K562 treated with DMSO at 1 percent for 4 hours (cell line): Measurements from ENCODE around the gene ELOVL2. TPM values are rescaled to one million over a fixed set of nuclear protein-coding genes. Genes with fewer than 3 reads are reported as not detected.

Source experiments
- total RNA-seq: library from RNA; unstranded; fragments of 300-600 nt; gene quantifications from 2 replicates; pipeline ENCODE4 v1.2.3, GENCODE V29; 2022; ENCODE audit not compliant: insufficient read depth

The ELOVL2 gene, protein sequence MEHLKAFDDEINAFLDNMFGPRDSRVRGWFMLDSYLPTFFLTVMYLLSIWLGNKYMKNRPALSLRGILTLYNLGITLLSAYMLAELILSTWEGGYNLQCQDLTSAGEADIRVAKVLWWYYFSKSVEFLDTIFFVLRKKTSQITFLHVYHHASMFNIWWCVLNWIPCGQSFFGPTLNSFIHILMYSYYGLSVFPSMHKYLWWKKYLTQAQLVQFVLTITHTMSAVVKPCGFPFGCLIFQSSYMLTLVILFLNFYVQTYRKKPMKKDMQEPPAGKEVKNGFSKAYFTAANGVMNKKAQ
- total RNA-seq = 0.23 TPM in 1 of 2 replicates, not detected in the other

DNA sequence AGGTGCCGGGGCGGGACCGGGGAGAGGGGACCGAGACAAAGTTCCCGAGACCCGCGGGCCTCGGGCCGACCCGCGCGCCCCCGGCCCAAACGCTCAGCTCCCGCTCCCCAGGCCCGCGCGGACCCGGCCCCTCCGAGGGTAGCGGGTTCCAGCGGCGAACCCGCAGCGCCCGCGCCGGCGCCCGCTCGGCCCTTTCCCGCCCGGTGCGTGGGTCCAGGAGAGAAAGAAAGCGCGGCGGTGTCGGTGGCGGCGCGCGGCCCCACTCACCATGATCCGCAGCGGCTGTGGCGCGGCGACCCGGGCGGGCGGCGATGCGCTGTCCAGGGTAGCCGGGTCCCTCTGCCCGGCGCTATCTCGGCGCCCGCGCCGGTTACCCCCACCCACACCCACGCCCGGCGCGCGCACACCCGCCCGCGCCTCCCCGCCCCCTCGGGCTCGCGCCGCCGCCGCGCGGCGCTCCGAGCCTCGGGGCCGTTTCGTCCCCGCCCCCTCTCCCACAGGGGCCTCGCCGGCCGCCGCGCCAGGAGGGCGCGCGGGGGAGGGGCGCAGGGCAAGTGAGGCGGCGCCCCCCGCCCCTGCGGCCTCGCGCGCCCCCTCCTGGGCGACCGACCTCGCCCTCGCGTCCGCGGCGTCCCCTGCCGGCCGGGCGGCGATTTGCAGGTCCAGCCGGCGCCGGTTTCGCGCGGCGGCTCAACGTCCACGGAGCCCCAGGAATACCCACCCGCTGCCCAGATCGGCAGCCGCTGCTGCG, at the start of gene ELOVL2:
ELOVL2 (minus strand) TSS at position 345 of the 751 bp plus-strand sequence; CDS start at position 270, 75 bp downstream.

Other genes with a start within 250 kb of the ELOVL2 start
- 0.41 and 0.68 TPM in 2 replicates for gene MAK, start 205.8 kb downstream of the ELOVL2 start, total RNA-seq
- not detected in 2 replicates for gene GCM2, start 162.3 kb downstream of the ELOVL2 start, total RNA-seq
- gene SYCP2L, start 157.3 kb downstream of the ELOVL2 start, total RNA-seq = 7.3 TPM in 2 replicates
- 10.7 and 11.9 TPM in 2 replicates for gene SMIM13, start 49.5 kb upstream of the ELOVL2 start, total RNA-seq
- gene ERVFRD-1, start 67.4 kb upstream of the ELOVL2 start, total RNA-seq = 1.3 and 1.5 TPM in 2 replicates
- gene NEDD9, start 188.4 kb upstream of the ELOVL2 start, total RNA-seq = 0.56 and 1.2 TPM in 2 replicates